ENCODE data around the gene PTS. TPM values are rescaled to one million over a fixed set of nuclear protein-coding genes. Genes with fewer than 3 reads are reported as not detected.
A peak's percentile ranks its signal among the peaks of the same experiment; 100 is the strongest.

PTS gene
- total RNA-seq, 1 donor from 2014 or later = 30.4 TPM

GRCh38 chr11:112268406-112268805 is 42.2 kb downstream of the PTS start:
- Mint-ChIP-seq H3K9me3 (no peaks in the 10 kb centered on the region), H3K4me3 (no peak overlapping the region), H3K36me3 (ENCODE audit: low read depth) (no peaks in the 10 kb centered on the region), H3K27ac (no peak overlapping the region), H3K27me3 (no peaks in the 10 kb centered on the region), H3K4me1 (peaks cover 25% of the 10 kb centered on the region)
- intact Hi-C loops (cut with micrococcal nuclease) = no loop called here
- ATAC-seq (ENCODE audit: low read depth) = no peak
- ChIA-PET POLR2A (no interaction called here), CTCF (interaction anchor here (1.1 kb wide), 2 partner anchors 11 to 12 kb away, joined by 3 to 4 read pairs; no protein-coding TSS in a partner anchor)
- no peak for DNase-seq
- no peak for TF ChIP-seq CTCF (IDR thresholded peaks at IDR 0.05)

GRCh38 chr11:112269139-112269538 is 42.9 kb downstream of the PTS start:
- ChIA-PET POLR2A (no interaction called here), CTCF (interaction anchor here (1.1 kb wide), 1 partner anchor 10 kb away, joined by 4 read pairs; no protein-coding TSS in a partner anchor)
- Mint-ChIP-seq H3K36me3 (ENCODE audit: low read depth) (no peaks in the 10 kb centered on the region), H3K4me1 (peaks cover 25% of the 10 kb centered on the region), H3K27ac (no peak overlapping the region), H3K27me3 (no peaks in the 10 kb centered on the region), H3K9me3 (no peaks in the 10 kb centered on the region), H3K4me3 (no peak overlapping the region)
- no peak for DNase-seq
- TF ChIP-seq CTCF (IDR thresholded peaks at IDR 0.05) = no peak
- no peak for ATAC-seq (ENCODE audit: low read depth)
- intact Hi-C loops (cut with micrococcal nuclease) = no loop called here

- Mint-ChIP-seq H3K4me3 (no peak overlapping the region), H3K27me3 (no peaks in the 10 kb centered on the region), H3K36me3 (ENCODE audit: low read depth) (no peaks in the 10 kb centered on the region), H3K4me1 (peaks cover 25% of the 10 kb centered on the region), H3K9me3 (no peaks in the 10 kb centered on the region), H3K27ac (peak overlapping the region; percentile 84)
- ChIA-PET CTCF (interaction anchor here (0.6 to 1.6 kb wide), 3 partner anchors 9 to 1807 kb away, joined by 5 to 17 read pairs (median 5); no protein-coding TSS in a partner anchor), POLR2A (interaction anchor here (0.9 kb wide), 1 partner anchor 10 kb away, joined by 4 read pairs; no protein-coding TSS in a partner anchor)
- intact Hi-C loops (cut with micrococcal nuclease) = no loop called here
- DNase-seq = no peak
- no peak for TF ChIP-seq CTCF (IDR thresholded peaks at IDR 0.05)
- ATAC-seq (ENCODE audit: low read depth) = no peak
These were observed 44.4 kb downstream of the PTS start for GRCh38 chr11:112270551-112271180.

GRCh38 chr11:112271242-112271641 is 45.0 kb downstream of the PTS start:
- peaks cover 25% of the 10 kb centered on the region for H3K4me1 Mint-ChIP-seq
- H3K4me3 Mint-ChIP-seq = peak overlapping the region; percentile 21
- H3K27me3 Mint-ChIP-seq = no peaks in the 10 kb centered on the region
- no peak for DNase-seq
- no peak for TF ChIP-seq CTCF (IDR thresholded peaks at IDR 0.05)
- H3K36me3 Mint-ChIP-seq (ENCODE audit: low read depth) = no peaks in the 10 kb centered on the region
- CTCF ChIA-PET = interaction anchor here (0.6 to 1.6 kb wide), 3 partner anchors 9 to 1808 kb away, joined by 5 to 17 read pairs (median 5); no protein-coding TSS in a partner anchor
- intact Hi-C loops (cut with micrococcal nuclease) = no loop called here
- POLR2A ChIA-PET = interaction anchor here (0.9 kb wide), 1 partner anchor 9 kb away, joined by 4 read pairs; no protein-coding TSS in a partner anchor
- H3K27ac Mint-ChIP-seq = peak overlapping the region; percentile 84
- no peaks in the 10 kb centered on the region for H3K9me3 Mint-ChIP-seq
- ATAC-seq (ENCODE audit: low read depth) = peak; percentile 65

- no peak for ATAC-seq (ENCODE audit: low read depth)
- ChIA-PET CTCF (no interaction called here), POLR2A (no interaction called here)
- DNase-seq = no peak
- Mint-ChIP-seq H3K9me3 (no peaks in the 10 kb centered on the region), H3K4me1 (peaks cover 30% of the 10 kb centered on the region), H3K27me3 (no peaks in the 10 kb centered on the region), H3K4me3 (no peak overlapping the region), H3K27ac (no peak overlapping the region), H3K36me3 (ENCODE audit: low read depth) (no peaks in the 10 kb centered on the region)
- intact Hi-C loops (cut with micrococcal nuclease) = no loop called here
- TF ChIP-seq CTCF (IDR thresholded peaks at IDR 0.05) = no peak
These were observed 46.8 kb downstream of the PTS start for GRCh38 chr11:112273066-112273465.

Measured in activated B cell treated with CpG ODN at 0.5 μM for 24 hours (primary cell).